Measurements from ENCODE around the gene DDX42.
"Not testable (repeated sequence)": the region's sequence is repeated elsewhere in the genome, so short reads cannot be mapped to it uniquely, and the experiment has no call there.

GRCh38 chr17:63866625-63867024 lies 92.7 kb downstream of the DDX42 start:
- TF ChIP-seq CTCF, POLR2A (IDR thresholded peaks at IDR 0.05): not testable (repeated sequence)
